ENCODE measurements around the gene MAL. TPM values are rescaled to one million over a fixed set of nuclear protein-coding genes. Genes with fewer than 3 reads are reported as not detected.

Gene MAL
- total and polyA plus RNA-seq, 2 of the 13 experiments (the other 11 are each of a cell fraction or from before 2014, with no cell fraction given) = not detected

DNA sequence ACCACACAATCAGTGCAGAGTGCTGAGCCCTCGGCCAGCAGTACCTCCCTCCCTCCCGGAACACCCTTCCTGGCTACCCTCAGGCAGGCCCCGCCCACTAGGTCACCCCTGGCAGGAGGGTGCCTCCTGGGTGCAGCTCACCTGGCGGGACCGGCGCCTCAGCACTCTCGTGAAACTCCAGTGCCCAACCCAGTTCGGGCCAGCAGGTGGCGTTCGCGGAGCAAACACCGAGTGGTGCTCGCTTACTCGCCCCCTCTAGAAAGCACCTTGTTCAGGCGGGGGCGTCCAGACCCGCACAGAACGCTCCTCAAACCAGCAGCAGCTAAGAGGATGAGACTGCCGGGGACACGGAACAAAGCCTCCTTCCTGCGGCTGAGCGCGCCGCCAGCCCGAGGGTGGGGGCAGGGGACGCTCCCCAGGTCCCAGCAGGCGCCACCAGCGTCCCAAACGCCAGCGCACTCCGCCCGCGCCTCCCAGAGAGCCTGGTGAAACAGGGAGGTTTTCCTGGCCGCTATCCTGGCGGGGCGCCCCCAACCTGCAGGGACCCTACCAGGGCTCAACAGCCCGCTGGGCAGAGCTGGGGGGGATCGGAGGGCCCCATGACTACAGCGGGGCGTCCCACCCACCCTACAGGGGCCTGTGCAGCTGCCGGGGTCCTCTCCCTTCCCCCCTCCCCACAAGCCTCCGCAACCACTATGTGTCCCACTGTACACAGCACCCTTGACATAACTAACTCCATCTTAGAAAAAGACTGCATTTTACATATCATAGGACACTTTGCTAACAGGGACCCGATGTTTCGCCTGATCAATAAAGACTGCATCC is 51.4 kb downstream of the MAL start (continued):
- TF ChIP-seq RERE (CRISPR knock-in tag; IDR thresholded peaks at IDR 0.05; ENCODE audit: low read depth) = no peak
- TF ChIP-seq ZNF546 (CRISPR knock-in tag; conservative IDR thresholded peaks at IDR 0.05) = no peak
- peak; percentile 51 for TF ChIP-seq ASH2L (IDR thresholded peaks at IDR 0.05; ENCODE audit: insufficient read length, low read depth, low read length)
- TF ChIP-seq CHD4 (IDR thresholded peaks at IDR 0.05; ENCODE audit: borderline replicate concordance, low read length) = no peak
- TF ChIP-seq SALL2 (CRISPR knock-in tag; IDR thresholded peaks at IDR 0.05) = peak; percentile 38; the same call in 1 of the 2 replicates
- no peak for TF ChIP-seq ZBTB7A (CRISPR knock-in tag; IDR thresholded peaks at IDR 0.05)
- no peak for TF ChIP-seq GATA4 (IDR thresholded peaks at IDR 0.05; ENCODE audit: borderline replicate concordance, low read depth)
- TF ChIP-seq TBP (CRISPR knock-in tag; IDR thresholded peaks at IDR 0.05) = no peak
- no peak for TF ChIP-seq MED8 (CRISPR knock-in tag; IDR thresholded peaks at IDR 0.05; ENCODE audit: insufficient replicate concordance)
- TF ChIP-seq E2F2 (CRISPR knock-in tag; IDR thresholded peaks at IDR 0.05; ENCODE audit: borderline replicate concordance) = peak; percentile 37; the same call in 1 of the 2 replicates
- no peak for TF ChIP-seq HOXA5 (CRISPR knock-in tag; IDR thresholded peaks at IDR 0.05)
- TF ChIP-seq FOXA3 (CRISPR knock-in tag; IDR thresholded peaks at IDR 0.05) = 0 out of 2 replicates have a peak, but pooled peaks have one; percentile 12
- no peak for TF ChIP-seq PTBP1 (IDR thresholded peaks at IDR 0.05; ENCODE audit: low read depth, low read length, poor library complexity, severe bottlenecking)
- TF ChIP-seq KLF13 (CRISPR knock-in tag; IDR thresholded peaks at IDR 0.05) = no peak
- TF ChIP-seq ZNF44 (CRISPR knock-in tag; IDR thresholded peaks at IDR 0.05) = no peak
- peak; percentile 70; the same call in 1 of the 2 replicates for TF ChIP-seq REPIN1 (CRISPR knock-in tag; IDR thresholded peaks at IDR 0.05; ENCODE audit: borderline replicate concordance, low read depth)
- TF ChIP-seq YEATS4 (CRISPR knock-in tag; IDR thresholded peaks at IDR 0.05; ENCODE audit: borderline replicate concordance) = peak; percentile 53; the same call in 1 of the 2 replicates
- TF ChIP-seq NCOA2 (CRISPR knock-in tag; IDR thresholded peaks at IDR 0.05) = 0 out of 2 replicates have a peak, but pooled peaks have one; percentile 10
- no peak for TF ChIP-seq KDM6A (CRISPR knock-in tag; IDR thresholded peaks at IDR 0.05; ENCODE audit: low read depth)
- TF ChIP-seq, protein P1, sequence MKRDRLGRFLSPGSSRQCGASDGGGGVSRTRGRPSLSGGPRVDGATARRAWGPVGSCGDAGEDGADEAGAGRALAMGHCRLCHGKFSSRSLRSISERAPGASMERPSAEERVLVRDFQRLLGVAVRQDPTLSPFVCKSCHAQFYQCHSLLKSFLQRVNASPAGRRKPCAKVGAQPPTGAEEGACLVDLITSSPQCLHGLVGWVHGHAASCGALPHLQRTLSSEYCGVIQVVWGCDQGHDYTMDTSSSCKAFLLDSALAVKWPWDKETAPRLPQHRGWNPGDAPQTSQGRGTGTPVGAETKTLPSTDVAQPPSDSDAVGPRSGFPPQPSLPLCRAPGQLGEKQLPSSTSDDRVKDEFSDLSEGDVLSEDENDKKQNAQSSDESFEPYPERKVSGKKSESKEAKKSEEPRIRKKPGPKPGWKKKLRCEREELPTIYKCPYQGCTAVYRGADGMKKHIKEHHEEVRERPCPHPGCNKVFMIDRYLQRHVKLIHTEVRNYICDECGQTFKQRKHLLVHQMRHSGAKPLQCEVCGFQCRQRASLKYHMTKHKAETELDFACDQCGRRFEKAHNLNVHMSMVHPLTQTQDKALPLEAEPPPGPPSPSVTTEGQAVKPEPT (CRISPR knock-in tag; IDR thresholded peaks at IDR 0.05; ENCODE audit: low read depth) = no peak

Measured in HepG2 (cell line).